ENCODE results near the gene RIPPLY2. TPM values are rescaled to one million over a fixed set of nuclear protein-coding genes. Genes with fewer than 3 reads are reported as not detected.

RIPPLY2 gene
- total RNA-seq, 1 donor from 2014 or later, result not detected

Other genes starting within 250 kb of the RIPPLY2 start
- gene SNAP91, start 144.3 kb upstream of the RIPPLY2 start, total RNA-seq, result 4.7 TPM
- 4.9 TPM for gene CYB5R4, start 6.3 kb downstream of the RIPPLY2 start, total RNA-seq
- gene MRAP2, start 180.4 kb downstream of the RIPPLY2 start, total RNA-seq, result 4.2 TPM